ENCODE results near the gene SAMD8.
"Not testable (repeated sequence)": the region's sequence is repeated elsewhere in the genome, so short reads cannot be mapped to it uniquely, and the experiment has no call there.

SAMD8 gene

GRCh38 chr10:75107756-75108683, 3.4 kb upstream of the SAMD8 start:
- DNase-seq: no peak

GRCh38 chr10:75108684-75109458, 2.6 kb upstream of the SAMD8 start:
- DNase-seq: peak in 1 of 2 donors; percentile 17

GRCh38 chr10:75109459-75109778, 2.0 kb upstream of the SAMD8 start:
- no peak for DNase-seq

- DNase-seq: no peak
These were observed 1.3 kb upstream of the SAMD8 start for GRCh38 chr10:75110006-75110632.

- DNase-seq: peak; percentile 38 to 41
These were observed 637 bp downstream of the SAMD8 start for GRCh38 chr10:75111907-75112679.

GRCh38 chr10:75115137-75115536, 3.7 kb downstream of the SAMD8 start:
- no peak for DNase-seq

- not testable (repeated sequence) for DNase-seq
These were observed 5.7 kb downstream of the SAMD8 start for GRCh38 chr10:75116941-75117775.

- DNase-seq: no peak
These were observed 6.5 kb downstream of the SAMD8 start for GRCh38 chr10:75117995-75118394.

- not testable (repeated sequence) for DNase-seq
These were observed 8.1 kb downstream of the SAMD8 start for GRCh38 chr10:75119444-75120066.

- no peak for DNase-seq
These were observed 9.9 kb downstream of the SAMD8 start for GRCh38 chr10:75121322-75121721.

GRCh38 chr10:75122505-75122904, 11.0 kb downstream of the SAMD8 start:
- no peak for DNase-seq

GRCh38 chr10:75123088-75123682, 11.7 kb downstream of the SAMD8 start:
- no peak for DNase-seq

GRCh38 chr10:75126277-75126676, 14.8 kb downstream of the SAMD8 start:
- no peak for DNase-seq

GRCh38 chr10:75127471-75127870, 16.0 kb downstream of the SAMD8 start:
- no peak for DNase-seq

- DNase-seq: not testable (repeated sequence)
These were observed 17.5 kb downstream of the SAMD8 start for GRCh38 chr10:75128985-75129384.

GRCh38 chr10:75129537-75129936, 18.1 kb downstream of the SAMD8 start:
- DNase-seq: no peak

GRCh38 chr10:75133701-75134100, 22.2 kb downstream of the SAMD8 start:
- DNase-seq: not testable (repeated sequence)

GRCh38 chr10:75136346-75136745, 24.9 kb downstream of the SAMD8 start:
- DNase-seq: no peak

- DNase-seq: peak; percentile 28 to 30
These were observed 26.3 kb downstream of the SAMD8 start for GRCh38 chr10:75137533-75138438.

GRCh38 chr10:75140246-75140645, 28.8 kb downstream of the SAMD8 start:
- DNase-seq: no peak
